ENCODE results near the gene POLDIP3. TPM values are rescaled to one million over a fixed set of nuclear protein-coding genes. Genes with fewer than 3 reads are reported as not detected.
A peak's percentile ranks its signal among the peaks of the same experiment; 100 is the strongest.

POLDIP3 gene
- total and polyA plus RNA-seq, 11 donors, result 13.0 to 42.7 (median 29.0) TPM

DNA sequence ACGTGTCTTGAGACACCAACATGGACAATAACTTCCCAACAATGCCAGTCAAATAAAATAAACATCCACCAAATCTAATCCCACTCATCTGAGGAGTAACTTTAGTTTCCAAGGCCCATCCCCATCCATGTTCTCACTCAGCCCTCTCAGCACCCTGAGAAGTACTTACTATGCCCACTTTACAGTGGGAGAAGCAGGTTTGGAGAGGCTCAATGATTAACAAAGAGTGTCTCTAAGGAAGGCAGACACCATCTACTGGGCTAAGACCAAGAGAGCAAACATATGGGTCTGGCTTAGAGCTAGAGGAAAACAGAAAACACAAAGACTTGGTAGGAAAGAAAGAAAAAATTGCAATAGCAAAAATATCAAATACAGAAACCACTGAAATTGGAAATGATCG is 11.3 kb downstream of the POLDIP3 start:
- WGBS, 4 donors, result 90 to 95% (median 92%) methylated on average over 2 of the region's 2 CpGs
- H3K27me3 ChIP-seq, result no peaks in the 10 kb centered on the region
- ATAC-seq (no peak), DNase-seq (no peak)
- peaks cover 0 to 32% (median 15%) of the 10 kb centered on the region in 12 donors for H3K4me1 ChIP-seq
- no peak overlapping the region for H3K27ac ChIP-seq
- no peak for TF ChIP-seq POLR2A (IDR thresholded peaks at IDR 0.05)
- TF ChIP-seq, protein P1, sequence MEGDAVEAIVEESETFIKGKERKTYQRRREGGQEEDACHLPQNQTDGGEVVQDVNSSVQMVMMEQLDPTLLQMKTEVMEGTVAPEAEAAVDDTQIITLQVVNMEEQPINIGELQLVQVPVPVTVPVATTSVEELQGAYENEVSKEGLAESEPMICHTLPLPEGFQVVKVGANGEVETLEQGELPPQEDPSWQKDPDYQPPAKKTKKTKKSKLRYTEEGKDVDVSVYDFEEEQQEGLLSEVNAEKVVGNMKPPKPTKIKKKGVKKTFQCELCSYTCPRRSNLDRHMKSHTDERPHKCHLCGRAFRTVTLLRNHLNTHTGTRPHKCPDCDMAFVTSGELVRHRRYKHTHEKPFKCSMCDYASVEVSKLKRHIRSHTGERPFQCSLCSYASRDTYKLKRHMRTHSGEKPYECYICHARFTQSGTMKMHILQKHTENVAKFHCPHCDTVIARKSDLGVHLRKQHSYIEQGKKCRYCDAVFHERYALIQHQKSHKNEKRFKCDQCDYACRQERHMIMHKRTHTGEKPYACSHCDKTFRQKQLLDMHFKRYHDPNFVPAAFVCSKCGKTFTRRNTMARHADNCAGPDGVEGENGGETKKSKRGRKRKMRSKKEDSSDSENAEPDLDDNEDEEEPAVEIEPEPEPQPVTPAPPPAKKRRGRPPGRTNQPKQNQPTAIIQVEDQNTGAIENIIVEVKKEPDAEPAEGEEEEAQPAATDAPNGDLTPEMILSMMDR (IDR thresholded peaks at IDR 0.05), result no peak
- peaks cover 0 to 72% (median 59%) of the 10 kb centered on the region in 9 donors for H3K36me3 ChIP-seq
- intact Hi-C loops (cut with DNase I), result no loop called here
- H3K9me3 ChIP-seq, result no peaks in the 10 kb centered on the region
- H3K4me3 ChIP-seq, result no peak overlapping the region

DNA sequence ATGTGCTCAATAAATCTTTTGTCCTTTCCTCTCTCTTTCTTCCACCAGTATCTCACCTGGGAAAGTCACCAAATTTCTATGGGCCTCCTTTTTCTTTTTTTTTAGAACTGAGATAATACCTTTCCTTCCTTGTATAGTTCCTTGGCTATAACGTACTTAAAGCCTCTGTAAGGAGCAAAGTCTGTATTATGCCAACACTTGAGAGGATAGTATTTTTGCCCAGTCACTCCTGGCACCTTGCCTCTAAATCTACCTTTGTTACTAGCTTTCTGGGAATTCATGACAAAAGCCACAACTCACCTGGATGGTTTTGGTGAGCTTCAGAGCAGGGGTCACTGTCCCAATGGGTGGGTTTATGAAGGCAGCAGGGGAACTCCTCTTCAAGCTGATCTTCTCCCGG is 12.2 kb downstream of the POLDIP3 start:
- intact Hi-C loops (cut with DNase I), result no loop called here
- Histone ChIP-seq H3K27ac (no peak overlapping the region), H3K4me3 (no peak overlapping the region), H3K4me1 (peaks cover 0 to 30% (median 15%) of the 10 kb centered on the region in 12 donors), H3K27me3 (no peaks in the 10 kb centered on the region), H3K36me3 (peaks cover 0 to 81% (median 68%) of the 10 kb centered on the region in 9 donors), H3K9me3 (no peaks in the 10 kb centered on the region)
- 64 to 75% (median 72%) methylated on average over 2 of the region's 2 CpGs for WGBS, 4 donors
- TF ChIP-seq, protein P1 (IDR thresholded peaks at IDR 0.05), result no peak
- TF ChIP-seq POLR2A (IDR thresholded peaks at IDR 0.05), result no peak
- ATAC-seq, result no peak
- no peak for DNase-seq

DNA sequence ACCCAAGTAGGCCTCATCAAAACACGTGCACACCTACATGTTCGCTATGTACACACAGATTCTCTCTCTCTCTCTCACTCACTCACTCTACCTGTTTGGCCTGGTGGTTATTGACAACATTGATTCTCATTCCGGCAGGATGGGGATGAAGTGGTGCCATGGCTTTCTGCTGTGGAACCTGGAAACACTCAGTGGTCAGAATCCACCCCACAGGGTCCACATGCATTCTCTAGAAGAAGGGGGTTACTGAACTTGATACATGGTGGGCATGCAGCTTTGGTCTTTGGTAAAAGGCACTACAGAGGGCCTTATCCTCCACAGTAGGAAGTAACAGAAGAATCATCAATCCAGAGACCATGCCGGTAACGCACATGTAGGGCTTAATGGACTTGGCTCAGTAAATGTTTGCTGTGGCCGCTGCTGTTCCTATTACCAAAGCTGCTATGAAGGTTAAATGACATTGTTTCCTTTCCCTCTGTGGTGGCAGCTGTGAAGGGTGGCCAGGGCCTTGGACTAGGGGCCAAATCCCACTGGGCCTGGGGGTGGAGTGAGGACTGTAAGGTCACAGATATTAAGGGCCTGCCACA is 12.7 kb downstream of the POLDIP3 start:
- Histone ChIP-seq H3K27ac (no peak overlapping the region), H3K4me1 (peaks cover under 1 to 35% (median 20%) of the 10 kb centered on the region in 12 donors), H3K4me3 (no peak overlapping the region), H3K27me3 (no peaks in the 10 kb centered on the region), H3K9me3 (no peaks in the 10 kb centered on the region), H3K36me3 (peaks cover 0 to 86% (median 73%) of the 10 kb centered on the region in 9 donors)
- no peak for TF ChIP-seq POLR2A (IDR thresholded peaks at IDR 0.05)
- TF ChIP-seq, protein P1 (IDR thresholded peaks at IDR 0.05), result no peak
- intact Hi-C loops (cut with DNase I), result no loop called here
- WGBS, 4 donors, result 93 to 96% (median 96%) methylated on average over 6 of the region's 6 CpGs
- DNase-seq (peak in 1 of 5 donors; percentile 11), ATAC-seq (no peak)

DNA sequence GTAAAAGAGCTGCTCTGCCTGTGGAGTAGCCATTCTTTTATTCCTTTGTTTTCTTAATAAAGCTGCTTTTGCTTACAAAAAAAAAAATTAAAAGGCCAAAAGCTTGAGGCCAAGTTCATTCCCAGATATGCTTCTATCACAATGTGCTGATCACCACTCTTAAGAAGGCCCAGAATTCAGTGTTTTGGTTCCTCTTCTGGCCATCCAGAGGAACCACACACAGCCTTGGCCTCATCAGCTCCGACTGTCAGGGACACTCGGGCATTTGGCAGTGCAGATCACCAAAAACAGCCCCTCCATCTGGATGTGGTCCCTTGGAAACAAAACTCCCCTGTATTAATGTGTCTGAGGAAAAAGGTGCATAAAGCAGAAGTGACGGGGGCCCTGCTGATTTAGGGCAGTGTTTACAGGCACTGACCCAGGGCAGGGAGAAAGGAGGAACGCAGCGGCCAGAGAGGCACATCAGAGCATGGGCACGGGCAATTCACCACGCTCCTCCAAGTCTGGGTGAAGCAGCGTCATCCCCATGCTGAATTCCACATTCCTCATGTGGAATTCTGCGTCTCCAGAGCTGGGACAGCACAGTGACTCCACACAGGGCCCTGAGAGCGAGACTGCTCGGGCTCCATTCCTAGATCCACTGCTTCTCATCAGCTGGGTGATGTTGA is 17.7 kb downstream of the POLDIP3 start:
- ATAC-seq (peak in 1 of 4 donors; percentile 29), DNase-seq (peak in 1 of 5 donors; percentile 37)
- no peak for TF ChIP-seq POLR2A (IDR thresholded peaks at IDR 0.05)
- TF ChIP-seq, protein P1 (IDR thresholded peaks at IDR 0.05), result no peak
- intact Hi-C loops (cut with DNase I), result no loop called here
- peaks cover 0 to 100% (median 98%) of the 10 kb centered on the region in 9 donors for H3K36me3 ChIP-seq
- peak overlapping the region in 11 of 12 donors; percentile 52 to 86 (median 72) for H3K27ac ChIP-seq
- peaks cover 3 to 35% (median 18%) of the 10 kb centered on the region in 12 donors for H3K4me1 ChIP-seq
- no peaks in the 10 kb centered on the region for H3K9me3 ChIP-seq
- no peaks in the 10 kb centered on the region for H3K27me3 ChIP-seq
- WGBS, 4 donors, result 68 to 74% (median 68%) methylated on average over 11 of the region's 11 CpGs
- H3K4me3 ChIP-seq, result no peak overlapping the region
